Naive thymus-derived CD8-positive, alpha-beta T cell (primary cell): ENCODE data around the gene PPP1R1C. TPM values are rescaled to one million over a fixed set of nuclear protein-coding genes. Genes with fewer than 3 reads are reported as not detected.

Source experiments
- ATAC-seq, 2 donors: fragments of 150-1000 bp; cut with Tn5 transposase in 1 of 2; sonication (Bioruptor Pico), chemical (Tn5 transposase) in 1 of 2; 1 replicate in 1 of 2; 2 replicates in 1 of 2; pipeline ENCODE4 v1.10.0; 2021; ENCODE audit warnings: mild to moderate bottlenecking in 2 of 2, moderate library complexity in 2 of 2
- POLR2A ChIA-PET: fragments of 350-600 bp; sonication (Branson Sonifier 250); formaldehyde crosslinking; loops from one replicate; lab custom pipeline; 2021; ENCODE audit warnings: antibody characterized with exemption; lab: Charles Lee
- DNase-seq, 10 donors: peaks; one replicate each; pipeline versions ENCODE4 v3.0.0 to v3.0.0-alpha.2; 2020 to 2022
- H3K27ac Mint-ChIP-seq, 10 donors: one replicate each; pipeline ENCODE4 v1.8.0; 2020 to 2022; ENCODE audit warnings: mild to moderate bottlenecking in 10 of 10, mixed read lengths in 10 of 10, moderate library complexity in 4 of 10, inconsistent platforms in 1 of 10
- H3K27me3 Mint-ChIP-seq, 5 donors: one replicate each; pipeline ENCODE4 v1.8.0; 2021 to 2022; ENCODE audit warnings: mixed read lengths in 5 of 5
- H3K36me3 Mint-ChIP-seq, 3 donors: one replicate each; pipeline ENCODE4 v1.8.0; 2020 to 2022; ENCODE audit warnings: mixed read lengths in 3 of 3, mild to moderate bottlenecking in 2 of 3, inconsistent platforms in 1 of 3
- H3K4me1 Mint-ChIP-seq, 4 donors: one replicate each; pipeline ENCODE4 v1.8.0; 2021 to 2022; ENCODE audit warnings: mixed read lengths in 4 of 4
- H3K4me3 Mint-ChIP-seq, 10 donors: one replicate each; pipeline ENCODE4 v1.8.0; 2020 to 2022; ENCODE audit warnings: mild to moderate bottlenecking in 10 of 10, mixed read lengths in 10 of 10, moderate library complexity in 6 of 10, inconsistent platforms in 1 of 10
- H3K9me3 Mint-ChIP-seq, 9 donors: one replicate each; pipeline ENCODE4 v1.8.0; 2020 to 2022; ENCODE audit warnings: mixed read lengths in 9 of 9, mild to moderate bottlenecking in 3 of 9, inconsistent platforms in 1 of 9, moderate library complexity in 1 of 9
- polyA plus RNA-seq, 3 donors: library from polyadenylated mRNA; unstranded; fragments of 300-500 nt; fragmentation: Illumina TruSeq; gene quantifications; one replicate each; pipeline ENCODE4 v1.2.3, GENCODE V29; 2021
- total RNA-seq, 8 experiments: library from RNA in 2 of 8; stranded (reverse) in 2 of 8; gene quantifications; one replicate each; pipeline ENCODE4 v1.2.3 and lab custom pipeline; 2021 to 2026

Gene PPP1R1C
- total and polyA plus RNA-seq, 5 experiments from 2014 or later = not detected

DNA sequence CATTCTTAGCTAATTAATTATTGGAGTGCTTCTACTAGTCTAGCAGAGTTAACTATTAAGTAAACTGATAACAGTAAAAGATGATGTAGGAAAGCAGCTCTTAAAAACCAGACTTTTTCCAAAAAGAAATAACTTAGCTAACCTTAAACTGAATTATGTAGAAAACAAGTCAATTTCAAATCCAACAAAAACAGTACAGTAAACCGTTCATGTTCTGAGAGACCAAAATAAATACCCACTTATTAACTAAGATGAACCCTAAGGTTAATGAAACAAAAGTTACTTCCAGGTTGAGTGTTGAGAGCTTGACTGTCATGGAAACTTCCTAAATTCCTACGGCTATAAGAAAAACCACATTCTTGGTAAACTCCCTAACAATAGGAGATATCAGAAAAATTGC, 181.2 kb downstream of the PPP1R1C start:
- no peak for ATAC-seq
- H3K9me3 Mint-ChIP-seq = no peaks in the 10 kb centered on the region

More for the DNA sequence above, 181.2 kb downstream of the PPP1R1C start:
- Mint-ChIP-seq H3K4me3 (no peak overlapping the region), H3K27ac (no peak overlapping the region), H3K27me3 (peaks cover 0 to 9% (median 7%) of the 10 kb centered on the region in 5 donors), H3K36me3 (no peaks in the 10 kb centered on the region), H3K4me1 (no peaks in the 10 kb centered on the region)
- DNase-seq = no peak
- POLR2A ChIA-PET = no interaction called here

Other genes starting within 250 kb of the PPP1R1C start
- 10 to 100 TPM; 55.7 to 58.4 TPM for gene ITPRID2, start 94.1 kb upstream of the PPP1R1C start, total RNA-seq
- gene ITPRID2, start 94.1 kb upstream of the PPP1R1C start, polyA plus RNA-seq = 1 to 10 TPM; 1.8 to 4.6 (median 3.4) TPM